Measurements from ENCODE around the gene COQ7.

DNA sequence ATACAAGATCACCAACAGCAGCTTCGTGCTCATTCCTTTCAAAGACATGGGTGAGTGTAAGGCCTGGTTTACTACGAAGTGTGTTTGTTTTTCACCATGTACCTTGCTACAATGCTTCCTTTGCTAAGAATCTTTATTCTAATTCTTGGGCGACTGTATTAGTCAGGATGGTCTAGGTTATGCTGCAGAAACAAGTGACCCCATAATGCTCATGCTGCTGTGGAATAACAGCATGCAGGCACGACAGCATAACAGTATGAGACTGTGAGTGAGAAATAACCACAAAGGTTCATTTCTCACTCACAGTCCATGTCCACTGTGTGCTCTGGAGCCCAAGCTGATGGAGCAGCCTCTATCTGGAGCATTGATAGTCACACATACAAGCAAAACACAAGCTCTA is 45.7 kb upstream of the COQ7 start:
- no peak for TF ChIP-seq POLR2A (IDR thresholded peaks at IDR 0.05)
- TF ChIP-seq, protein P1, sequence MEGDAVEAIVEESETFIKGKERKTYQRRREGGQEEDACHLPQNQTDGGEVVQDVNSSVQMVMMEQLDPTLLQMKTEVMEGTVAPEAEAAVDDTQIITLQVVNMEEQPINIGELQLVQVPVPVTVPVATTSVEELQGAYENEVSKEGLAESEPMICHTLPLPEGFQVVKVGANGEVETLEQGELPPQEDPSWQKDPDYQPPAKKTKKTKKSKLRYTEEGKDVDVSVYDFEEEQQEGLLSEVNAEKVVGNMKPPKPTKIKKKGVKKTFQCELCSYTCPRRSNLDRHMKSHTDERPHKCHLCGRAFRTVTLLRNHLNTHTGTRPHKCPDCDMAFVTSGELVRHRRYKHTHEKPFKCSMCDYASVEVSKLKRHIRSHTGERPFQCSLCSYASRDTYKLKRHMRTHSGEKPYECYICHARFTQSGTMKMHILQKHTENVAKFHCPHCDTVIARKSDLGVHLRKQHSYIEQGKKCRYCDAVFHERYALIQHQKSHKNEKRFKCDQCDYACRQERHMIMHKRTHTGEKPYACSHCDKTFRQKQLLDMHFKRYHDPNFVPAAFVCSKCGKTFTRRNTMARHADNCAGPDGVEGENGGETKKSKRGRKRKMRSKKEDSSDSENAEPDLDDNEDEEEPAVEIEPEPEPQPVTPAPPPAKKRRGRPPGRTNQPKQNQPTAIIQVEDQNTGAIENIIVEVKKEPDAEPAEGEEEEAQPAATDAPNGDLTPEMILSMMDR (IDR thresholded peaks at IDR 0.05): no peak

Measured in lower leg skin (tissue), 3 donors.